ENCODE measurements around the gene FAM9B. TPM values are rescaled to one million over a fixed set of nuclear protein-coding genes. Genes with fewer than 3 reads are reported as not detected.

FAM9B gene
- 0.19 TPM in 1 of 2 replicates, not detected in the other for total RNA-seq (2021)
- Bru-seq, nascent RNA: not detected
- BruChase-seq, experiment 1, labeled RNA remaining after a 2-hour chase: not detected
- not detected for BruChase-seq, experiment 2, labeled RNA remaining after a 6-hour chase
- long read RNA-seq: 0 reads

GRCh38 chrX:9033989-9034388, at the start of gene FAM9B:
TSS of gene FAM9B (minus strand) at chrX:9034127. CDS start at chrX:9032986, 1,141 bp downstream.
- POLR2A ChIA-PET (ENCODE audit: low non-redundant PET): no interaction called here
- no TSS peak for BruUV-seq (replicated peaks)
- no peak for DNase-seq (ENCODE audit: low spot score)

GRCh38 chrX:9081271-9081670, 47.3 kb upstream of the FAM9B start:
- intact Hi-C loops (cut with micrococcal nuclease; ENCODE audit: unreplicated experiment): no loop called here
- Histone ChIP-seq H3K4me1 (ENCODE audit: insufficient read depth, low read length, poor library complexity, severe bottlenecking) (no peaks in the 10 kb centered on the region), H3K36me3 (ENCODE audit: insufficient read depth, low read length, poor library complexity, severe bottlenecking) (no peaks in the 10 kb centered on the region), H3K27ac (ENCODE audit: low read depth, low read length, poor library complexity, severe bottlenecking) (no peak overlapping the region), H3K27me3 (replicated peaks; ENCODE audit: insufficient read depth, low read depth, low read length, poor library complexity) (no peaks in the 10 kb centered on the region), H3K9me3 (ENCODE audit: low read depth, low read length, poor library complexity, severe bottlenecking) (peaks cover 4% of the 10 kb centered on the region), H3K4me3 (ENCODE audit: low read depth, low read length, poor library complexity, severe bottlenecking) (no peak overlapping the region)
- CTCF ChIA-PET: no interaction called here
- POLR2A ChIA-PET (ENCODE audit: low non-redundant PET): no interaction called here
- BruUV-seq (replicated peaks): no TSS peak
- TF ChIP-seq CTCF (conservative IDR thresholded peaks at IDR 0.05; ENCODE audit: low read depth, low read length): no peak
- no peak for TF ChIP-seq EZH2 (IDR thresholded peaks at IDR 0.05; ENCODE audit: borderline replicate concordance, low read depth, low read length, poor library complexity, severe bottlenecking)
- no peak for DNase-seq (ENCODE audit: low spot score)

More at GRCh38 chrX:9033989-9034388, at the start of gene FAM9B:
- Histone ChIP-seq H3K4me3 (ENCODE audit: low read depth, low read length, poor library complexity, severe bottlenecking) (no peak within 1 kb of the TSS), H3K27me3 (replicated peaks; ENCODE audit: insufficient read depth, low read depth, low read length, poor library complexity) (no peaks in the 10 kb centered on the region), H3K36me3 (ENCODE audit: insufficient read depth, low read length, poor library complexity, severe bottlenecking) (no peaks in the 10 kb centered on the region), H3K27ac (ENCODE audit: low read depth, low read length, poor library complexity, severe bottlenecking) (no peak within 1 kb of the TSS), H3K9me3 (ENCODE audit: low read depth, low read length, poor library complexity, severe bottlenecking) (no peaks in the 10 kb centered on the region), H3K4me1 (ENCODE audit: insufficient read depth, low read length, poor library complexity, severe bottlenecking) (no peaks in the 10 kb centered on the region)
- intact Hi-C loops (cut with micrococcal nuclease; ENCODE audit: unreplicated experiment): no loop called here
- CTCF ChIA-PET: no interaction called here
- TF ChIP-seq EZH2 (IDR thresholded peaks at IDR 0.05; ENCODE audit: borderline replicate concordance, low read depth, low read length, poor library complexity, severe bottlenecking) (no peak), CTCF (conservative IDR thresholded peaks at IDR 0.05; ENCODE audit: low read depth, low read length) (no peak)

GRCh38 chrX:9074326-9074725, 40.4 kb upstream of the FAM9B start:
- ChIA-PET CTCF (no interaction called here), POLR2A (ENCODE audit: low non-redundant PET) (no interaction called here)
- Histone ChIP-seq H3K9me3 (ENCODE audit: low read depth, low read length, poor library complexity, severe bottlenecking) (peaks cover 2% of the 10 kb centered on the region), H3K36me3 (ENCODE audit: insufficient read depth, low read length, poor library complexity, severe bottlenecking) (no peaks in the 10 kb centered on the region), H3K4me1 (ENCODE audit: insufficient read depth, low read length, poor library complexity, severe bottlenecking) (no peaks in the 10 kb centered on the region), H3K27ac (ENCODE audit: low read depth, low read length, poor library complexity, severe bottlenecking) (no peak overlapping the region), H3K4me3 (ENCODE audit: low read depth, low read length, poor library complexity, severe bottlenecking) (no peak overlapping the region), H3K27me3 (replicated peaks; ENCODE audit: insufficient read depth, low read depth, low read length, poor library complexity) (no peaks in the 10 kb centered on the region)
- no TSS peak for BruUV-seq (replicated peaks)
- DNase-seq (ENCODE audit: low spot score): no peak
- intact Hi-C loops (cut with micrococcal nuclease; ENCODE audit: unreplicated experiment): no loop called here
- TF ChIP-seq EZH2 (IDR thresholded peaks at IDR 0.05; ENCODE audit: borderline replicate concordance, low read depth, low read length, poor library complexity, severe bottlenecking): no peak
- no peak for TF ChIP-seq CTCF (conservative IDR thresholded peaks at IDR 0.05; ENCODE audit: low read depth, low read length)

All from A673 (cell line).